Neural cell (in vitro differentiated cells): ENCODE results near the gene PRKAG3. TPM values are rescaled to one million over a fixed set of nuclear protein-coding genes. Genes with fewer than 3 reads are reported as not detected.

Experiments used
- H2AFZ ChIP-seq: fragments of 200-600, 300-800 bp; sonication (generic), shearing (Covaris generic); 2 replicates; pipeline ENCODE4 v1.6.0; 2014; ENCODE audit warnings: low read depth, mild to moderate bottlenecking, antibody characterized with exemption, low read length, moderate library complexity
- H3F3A ChIP-seq: fragments of 200-600 bp; shearing (Covaris generic); 2 replicates; pipeline ENCODE4 v1.6.1; 2016; ENCODE audit warnings: mild to moderate bottlenecking, moderate library complexity, mixed read lengths, antibody characterized with exemption, low read length; ENCODE audit not compliant: insufficient read depth, poor library complexity, severe bottlenecking
- H3K27ac ChIP-seq: fragments of 200-600, 300-800 bp; sonication (generic), shearing (Covaris generic); 2 replicates; pipeline ENCODE4 v1.5.1; 2014; ENCODE audit warnings: mild to moderate bottlenecking, low read length, moderate library complexity
- H3K27me3 ChIP-seq: fragments of 300-800, 200-600 bp; sonication (generic), shearing (Covaris generic); 2 replicates; pipeline ENCODE4 v1.6.0; 2014; ENCODE audit warnings: mild to moderate bottlenecking, low read depth, low read length, moderate library complexity; ENCODE audit not compliant: insufficient read depth
- H3K36me3 ChIP-seq: fragments of 300-800, 200-600 bp; sonication (generic), shearing (Covaris generic); 2 replicates; pipeline ENCODE4 v1.5.1; 2014; ENCODE audit warnings: mild to moderate bottlenecking, antibody characterized with exemption, low read length, moderate library complexity; ENCODE audit not compliant: insufficient read depth
- H3K4me2 ChIP-seq: fragments of 300-800, 200-600 bp; sonication (generic), shearing (Covaris generic); 2 replicates; pipeline ENCODE4 v1.6.0; 2014; ENCODE audit warnings: mild to moderate bottlenecking, low read length
- H3K4me3 ChIP-seq: fragments of 300-800, 200-600 bp; sonication (generic), shearing (Covaris generic); 2 replicates; pipeline ENCODE4 v1.5.1; 2014; ENCODE audit warnings: mild to moderate bottlenecking, low read length, moderate library complexity
- H3K79me2 ChIP-seq: fragments of 200-600 bp; shearing (Covaris generic); replicated peaks from 2 replicates; pipeline ENCODE4 v1.6.0; 2014; ENCODE audit warnings: mild to moderate bottlenecking, low read length, moderate library complexity; ENCODE audit not compliant: insufficient read depth
- H3K9ac ChIP-seq: fragments of 300-800, 200-600 bp; sonication (generic), shearing (Covaris generic); 2 replicates; pipeline ENCODE4 v1.6.1; 2016; ENCODE audit warnings: mild to moderate bottlenecking, low read length, mixed read lengths
- H3K9me2 ChIP-seq: fragments of 200-600 bp; shearing (Covaris generic); 2 replicates; pipeline ENCODE4 v1.6.1; 2016; ENCODE audit warnings: mild to moderate bottlenecking, low read length, mixed read lengths; ENCODE audit not compliant: insufficient read depth
- H3K9me3 ChIP-seq: fragments of 200-600, 300-800 bp; sonication (generic), shearing (Covaris generic); 2 replicates; pipeline ENCODE4 v1.6.1; 2016; ENCODE audit warnings: mild to moderate bottlenecking, mixed run types, low read length, moderate library complexity, mixed read lengths
- H4K20me1 ChIP-seq: fragments of 200-600 bp; shearing (Covaris generic); 2 replicates; pipeline ENCODE4 v1.6.1; 2016; ENCODE audit warnings: mild to moderate bottlenecking, mixed run types; ENCODE audit not compliant: insufficient read depth
- EP300 ChIP-seq: fragments of 450-650 bp; conservative IDR thresholded peaks from 2 replicates; pipeline ENCODE4 v1.6.1; 2014; ENCODE audit warnings: antibody characterized with exemption, mild to moderate bottlenecking, moderate library complexity; ENCODE audit not compliant: poor library complexity, severe bottlenecking
- EZH2 ChIP-seq: fragments of 200-600, 300-800 bp; shearing (Covaris generic), sonication (generic); IDR thresholded peaks from 2 replicates; pipeline ENCODE4 v1.6.1; 2014; ENCODE audit warnings: antibody characterized with exemption, low read length, borderline replicate concordance, mild to moderate bottlenecking; ENCODE audit not compliant: insufficient read depth, poor library complexity, severe bottlenecking
- MXI1 ChIP-seq: fragments of 450-650 bp; conservative IDR thresholded peaks from 2 replicates; pipeline ENCODE4 v1.6.1; 2014; ENCODE audit warnings: antibody characterized with exemption, mild to moderate bottlenecking; ENCODE audit not compliant: poor library complexity, severe bottlenecking
- POLR2AphosphoS5 ChIP-seq: IDR thresholded peaks from 2 replicates; pipeline ENCODE4 v1.6.1; 2012
- RAD21 ChIP-seq: fragments of 450-650 bp; conservative IDR thresholded peaks from 2 replicates; pipeline ENCODE4 v1.6.1; 2014; ENCODE audit warnings: antibody characterized with exemption, mild to moderate bottlenecking, moderate library complexity
- SMC3 ChIP-seq: fragments of 450-650 bp; conservative IDR thresholded peaks from 2 replicates; pipeline ENCODE4 v1.6.1; 2014; ENCODE audit warnings: antibody characterized with exemption, mild to moderate bottlenecking, moderate library complexity; ENCODE audit not compliant: poor library complexity
- TAF1 ChIP-seq: IDR thresholded peaks from 2 replicates; pipeline ENCODE4 v1.6.1; 2012; ENCODE audit warnings: low read depth
- polyA plus RNA-seq: library from polyadenylated mRNA; depleted of rRNA; stranded (reverse); fragments of >200 nt; gene quantifications from 2 replicates; pipeline ENCODE4 v1.2.3, GENCODE V29; 2014
- TF ChIP-seq, protein P1 (sequence below): fragments of 450-650 bp; IDR thresholded peaks from 2 replicates; pipeline ENCODE4 v1.5.1; 2014; ENCODE audit warnings: antibody characterized with exemption, mild to moderate bottlenecking, moderate library complexity; ENCODE audit not compliant: poor library complexity, severe bottlenecking
- TF ChIP-seq, protein P2 (sequence below): IDR thresholded peaks from 2 replicates; pipeline ENCODE4 v1.6.1; 2012; ENCODE audit warnings: borderline replicate concordance

Gene PRKAG3
- polyA plus RNA-seq, 1 donor from 2014 or later: not detected

DNA sequence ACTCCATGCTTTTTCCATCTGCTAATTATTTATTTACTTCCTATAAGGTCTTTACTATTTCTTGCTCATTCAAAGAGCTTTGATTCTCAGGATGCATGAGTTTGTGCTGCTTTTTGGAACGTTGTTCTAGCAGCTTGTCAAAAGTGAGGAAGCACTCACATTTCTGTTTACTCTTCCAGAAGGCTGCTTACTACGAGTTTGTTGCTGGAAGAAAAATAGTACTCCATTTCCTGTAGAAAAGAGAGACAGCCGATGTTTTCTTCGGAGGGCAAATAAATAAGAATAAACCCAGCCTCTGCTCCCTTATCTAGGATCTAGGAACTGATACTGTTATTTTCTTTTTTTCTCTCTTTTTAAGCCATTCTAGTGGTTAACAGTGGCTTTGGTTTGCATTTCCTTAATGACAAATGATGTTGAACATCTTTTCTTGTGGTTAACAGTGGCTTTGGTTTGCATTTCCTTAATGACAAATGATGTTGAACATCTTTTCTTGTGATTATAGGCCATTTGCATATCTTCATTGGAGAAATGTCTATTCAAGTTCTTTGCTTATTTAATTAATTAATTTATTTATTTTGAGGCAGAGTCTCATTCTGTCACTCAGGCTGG lies 29.1 kb downstream of the PRKAG3 start:
- no peaks in the 10 kb centered on the region for H3K79me2 ChIP-seq
- H3K9me3 ChIP-seq: no peaks in the 10 kb centered on the region
- no peaks in the 10 kb centered on the region for H3K9me2 ChIP-seq
- no peaks in the 10 kb centered on the region for H3K36me3 ChIP-seq
- H2AFZ ChIP-seq: no peak overlapping the region
- H3F3A ChIP-seq: no peaks in the 10 kb centered on the region
- no peak overlapping the region for H3K4me2 ChIP-seq
- no peaks in the 10 kb centered on the region for H4K20me1 ChIP-seq
- TF ChIP-seq TAF1 (no peak), RAD21 (no peak), SMC3 (no peak), EZH2 (no peak), MXI1 (no peak), POLR2AphosphoS5 (no peak), EP300 (no peak)
- TF ChIP-seq, protein P1, sequence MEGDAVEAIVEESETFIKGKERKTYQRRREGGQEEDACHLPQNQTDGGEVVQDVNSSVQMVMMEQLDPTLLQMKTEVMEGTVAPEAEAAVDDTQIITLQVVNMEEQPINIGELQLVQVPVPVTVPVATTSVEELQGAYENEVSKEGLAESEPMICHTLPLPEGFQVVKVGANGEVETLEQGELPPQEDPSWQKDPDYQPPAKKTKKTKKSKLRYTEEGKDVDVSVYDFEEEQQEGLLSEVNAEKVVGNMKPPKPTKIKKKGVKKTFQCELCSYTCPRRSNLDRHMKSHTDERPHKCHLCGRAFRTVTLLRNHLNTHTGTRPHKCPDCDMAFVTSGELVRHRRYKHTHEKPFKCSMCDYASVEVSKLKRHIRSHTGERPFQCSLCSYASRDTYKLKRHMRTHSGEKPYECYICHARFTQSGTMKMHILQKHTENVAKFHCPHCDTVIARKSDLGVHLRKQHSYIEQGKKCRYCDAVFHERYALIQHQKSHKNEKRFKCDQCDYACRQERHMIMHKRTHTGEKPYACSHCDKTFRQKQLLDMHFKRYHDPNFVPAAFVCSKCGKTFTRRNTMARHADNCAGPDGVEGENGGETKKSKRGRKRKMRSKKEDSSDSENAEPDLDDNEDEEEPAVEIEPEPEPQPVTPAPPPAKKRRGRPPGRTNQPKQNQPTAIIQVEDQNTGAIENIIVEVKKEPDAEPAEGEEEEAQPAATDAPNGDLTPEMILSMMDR: no peak
- TF ChIP-seq, protein P2, sequence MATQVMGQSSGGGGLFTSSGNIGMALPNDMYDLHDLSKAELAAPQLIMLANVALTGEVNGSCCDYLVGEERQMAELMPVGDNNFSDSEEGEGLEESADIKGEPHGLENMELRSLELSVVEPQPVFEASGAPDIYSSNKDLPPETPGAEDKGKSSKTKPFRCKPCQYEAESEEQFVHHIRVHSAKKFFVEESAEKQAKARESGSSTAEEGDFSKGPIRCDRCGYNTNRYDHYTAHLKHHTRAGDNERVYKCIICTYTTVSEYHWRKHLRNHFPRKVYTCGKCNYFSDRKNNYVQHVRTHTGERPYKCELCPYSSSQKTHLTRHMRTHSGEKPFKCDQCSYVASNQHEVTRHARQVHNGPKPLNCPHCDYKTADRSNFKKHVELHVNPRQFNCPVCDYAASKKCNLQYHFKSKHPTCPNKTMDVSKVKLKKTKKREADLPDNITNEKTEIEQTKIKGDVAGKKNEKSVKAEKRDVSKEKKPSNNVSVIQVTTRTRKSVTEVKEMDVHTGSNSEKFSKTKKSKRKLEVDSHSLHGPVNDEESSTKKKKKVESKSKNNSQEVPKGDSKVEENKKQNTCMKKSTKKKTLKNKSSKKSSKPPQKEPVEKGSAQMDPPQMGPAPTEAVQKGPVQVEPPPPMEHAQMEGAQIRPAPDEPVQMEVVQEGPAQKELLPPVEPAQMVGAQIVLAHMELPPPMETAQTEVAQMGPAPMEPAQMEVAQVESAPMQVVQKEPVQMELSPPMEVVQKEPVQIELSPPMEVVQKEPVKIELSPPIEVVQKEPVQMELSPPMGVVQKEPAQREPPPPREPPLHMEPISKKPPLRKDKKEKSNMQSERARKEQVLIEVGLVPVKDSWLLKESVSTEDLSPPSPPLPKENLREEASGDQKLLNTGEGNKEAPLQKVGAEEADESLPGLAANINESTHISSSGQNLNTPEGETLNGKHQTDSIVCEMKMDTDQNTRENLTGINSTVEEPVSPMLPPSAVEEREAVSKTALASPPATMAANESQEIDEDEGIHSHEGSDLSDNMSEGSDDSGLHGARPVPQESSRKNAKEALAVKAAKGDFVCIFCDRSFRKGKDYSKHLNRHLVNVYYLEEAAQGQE: no peak
- H3K9ac ChIP-seq: no peak overlapping the region
- H3K4me3 ChIP-seq: no peak overlapping the region
- H3K27me3 ChIP-seq: no peaks in the 10 kb centered on the region
- H3K27ac ChIP-seq: no peak overlapping the region

DNA sequence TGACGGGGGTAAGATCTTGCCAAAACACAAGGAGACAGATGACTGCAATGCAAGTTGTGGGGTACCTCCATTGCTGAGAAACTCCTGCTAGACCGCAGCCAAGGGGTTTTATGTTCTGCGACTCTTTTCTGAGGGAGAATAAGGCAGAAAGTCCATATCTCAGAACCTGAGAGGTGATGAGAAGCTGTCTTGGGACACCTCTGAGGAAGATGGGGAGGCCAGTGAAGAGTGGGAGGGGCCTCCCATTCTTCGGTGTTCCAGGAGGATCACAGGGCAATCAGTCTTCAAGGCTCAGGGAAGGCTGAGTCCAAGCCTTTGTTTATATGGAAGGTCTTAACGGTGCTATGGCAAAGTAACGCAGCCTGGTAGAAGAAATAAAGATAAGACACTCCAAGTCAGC lies 31.6 kb downstream of the PRKAG3 start:
- Histone ChIP-seq H3K9me2 (no peaks in the 10 kb centered on the region), H3K9me3 (no peaks in the 10 kb centered on the region), H3K79me2 (no peaks in the 10 kb centered on the region), H3K27ac (no peak overlapping the region), H2AFZ (no peak overlapping the region), H3F3A (no peaks in the 10 kb centered on the region), H3K36me3 (no peaks in the 10 kb centered on the region), H3K4me3 (no peak overlapping the region), H3K9ac (no peak overlapping the region), H3K4me2 (no peak overlapping the region), H4K20me1 (no peaks in the 10 kb centered on the region), H3K27me3 (no peaks in the 10 kb centered on the region)
- no peak for TF ChIP-seq RAD21
- TF ChIP-seq POLR2AphosphoS5: no peak
- TF ChIP-seq, protein P2: no peak
- no peak for TF ChIP-seq TAF1
- TF ChIP-seq SMC3: no peak
- no peak for TF ChIP-seq EZH2
